ENCODE data around the gene PFAS. TPM values are rescaled to one million over a fixed set of nuclear protein-coding genes. Genes with fewer than 3 reads are reported as not detected.

PFAS gene
- total RNA-seq, 1 experiment from 2014 or later = 66.8 TPM

DNA sequence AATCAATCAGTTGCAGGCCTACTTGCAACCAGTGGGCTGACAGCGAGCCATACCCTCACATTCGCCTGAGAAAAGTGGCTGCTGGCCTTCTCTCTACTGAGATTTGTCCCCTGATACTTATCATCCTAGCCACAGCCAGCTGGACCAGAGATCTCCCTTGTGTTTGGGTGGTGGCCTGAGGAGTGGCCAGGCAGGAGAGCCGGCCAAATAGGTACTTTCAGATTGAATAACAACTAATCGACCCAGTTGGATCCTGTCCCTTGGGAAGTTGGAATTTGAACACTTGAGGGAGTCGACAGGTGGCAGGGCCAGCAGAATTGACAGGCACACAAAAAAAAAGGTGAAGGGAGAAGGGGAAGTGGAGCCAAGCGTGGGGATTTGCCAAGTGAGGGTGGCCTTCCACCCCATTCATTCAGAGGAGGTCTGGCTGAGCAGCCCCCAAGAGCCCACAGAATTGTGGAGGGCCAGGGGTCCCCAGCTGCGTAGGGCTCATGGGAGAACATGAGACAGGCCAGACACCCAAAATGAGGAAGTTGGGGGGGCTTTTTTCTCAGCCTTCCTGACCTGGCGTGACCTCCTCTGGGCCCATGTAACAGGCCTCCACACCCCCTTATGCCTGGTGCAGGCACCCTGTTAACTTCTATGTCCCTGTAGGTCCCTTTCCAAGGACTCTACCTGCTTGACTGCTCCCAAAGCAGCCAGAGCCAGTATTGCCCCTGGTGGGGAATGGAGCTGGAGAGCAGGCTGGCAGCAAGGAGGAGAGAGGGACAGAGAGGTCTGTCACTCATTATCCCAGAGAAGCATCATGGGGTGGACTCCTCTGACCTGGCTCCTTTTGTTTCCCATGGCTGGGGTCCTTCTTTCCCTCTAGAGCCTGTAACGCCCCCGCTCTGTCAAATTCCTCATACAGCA, 36.4 kb downstream of the PFAS start:
- no TSS peak for BruUV-seq (replicated peaks)
- TF ChIP-seq, protein P1, sequence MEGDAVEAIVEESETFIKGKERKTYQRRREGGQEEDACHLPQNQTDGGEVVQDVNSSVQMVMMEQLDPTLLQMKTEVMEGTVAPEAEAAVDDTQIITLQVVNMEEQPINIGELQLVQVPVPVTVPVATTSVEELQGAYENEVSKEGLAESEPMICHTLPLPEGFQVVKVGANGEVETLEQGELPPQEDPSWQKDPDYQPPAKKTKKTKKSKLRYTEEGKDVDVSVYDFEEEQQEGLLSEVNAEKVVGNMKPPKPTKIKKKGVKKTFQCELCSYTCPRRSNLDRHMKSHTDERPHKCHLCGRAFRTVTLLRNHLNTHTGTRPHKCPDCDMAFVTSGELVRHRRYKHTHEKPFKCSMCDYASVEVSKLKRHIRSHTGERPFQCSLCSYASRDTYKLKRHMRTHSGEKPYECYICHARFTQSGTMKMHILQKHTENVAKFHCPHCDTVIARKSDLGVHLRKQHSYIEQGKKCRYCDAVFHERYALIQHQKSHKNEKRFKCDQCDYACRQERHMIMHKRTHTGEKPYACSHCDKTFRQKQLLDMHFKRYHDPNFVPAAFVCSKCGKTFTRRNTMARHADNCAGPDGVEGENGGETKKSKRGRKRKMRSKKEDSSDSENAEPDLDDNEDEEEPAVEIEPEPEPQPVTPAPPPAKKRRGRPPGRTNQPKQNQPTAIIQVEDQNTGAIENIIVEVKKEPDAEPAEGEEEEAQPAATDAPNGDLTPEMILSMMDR (IDR thresholded peaks at IDR 0.05; ENCODE audit: unreplicated experiment) = no peak
- no peaks in the 10 kb centered on the region for H3K27me3 Mint-ChIP-seq (ENCODE audit: unreplicated experiment)
- no peaks in the 10 kb centered on the region for H3K9me3 Mint-ChIP-seq (ENCODE audit: low read depth, unreplicated experiment)
- H3K36me3 Mint-ChIP-seq (ENCODE audit: insufficient read depth, unreplicated experiment) = peaks cover 22% of the 10 kb centered on the region
- DNase-seq = no peak
- no peaks in the 10 kb centered on the region for H3K4me1 Mint-ChIP-seq (ENCODE audit: low read depth, unreplicated experiment)
- CTCF ChIA-PET = no interaction called here
- no peak overlapping the region for H3K27ac Mint-ChIP-seq (ENCODE audit: unreplicated experiment)
- H3K4me3 Mint-ChIP-seq (ENCODE audit: low read depth, unreplicated experiment) = no peak overlapping the region
- intact Hi-C loops (cut with micrococcal nuclease; ENCODE audit: unreplicated experiment) = loop anchor here (5.0 kb wide), 1 partner anchor 38 kb away; the partner anchor contains the start of genes CTC1 and PFAS

DNA sequence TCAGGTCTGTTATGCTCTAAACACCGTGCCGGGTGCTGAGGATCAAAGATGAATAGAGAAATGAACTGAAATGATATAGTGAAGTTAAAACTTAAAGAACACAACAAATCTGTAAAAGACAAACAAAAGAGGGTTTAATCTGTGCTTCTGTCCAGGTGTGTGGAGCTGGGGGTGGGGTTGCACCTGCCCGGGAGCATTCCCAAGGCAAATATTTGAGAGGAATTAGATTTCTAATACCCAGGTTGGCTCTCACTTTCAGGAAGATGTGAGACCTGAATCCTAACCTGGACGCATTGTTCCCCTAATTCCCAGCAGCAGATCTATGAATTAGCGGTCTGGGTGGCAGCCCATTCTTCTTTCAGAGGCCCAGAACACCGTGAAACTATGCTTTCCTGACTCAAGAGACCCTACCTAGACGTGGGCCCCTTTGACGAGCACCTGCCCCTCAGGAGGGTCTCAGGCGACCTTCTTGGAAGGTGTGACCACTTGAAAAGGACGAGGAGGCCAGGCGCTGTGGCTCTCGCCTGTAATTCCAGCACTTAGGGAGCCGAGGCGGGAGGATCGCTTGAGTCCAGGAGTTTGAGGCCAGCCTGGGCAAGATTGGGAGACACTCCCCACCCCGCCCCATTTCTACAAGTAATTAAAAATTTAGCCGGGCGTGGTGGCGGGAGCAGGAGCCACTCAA, 38.7 kb downstream of the PFAS start:
- Mint-ChIP-seq H3K4me3 (ENCODE audit: low read depth, unreplicated experiment) (peak overlapping the region; percentile 84), H3K27me3 (ENCODE audit: unreplicated experiment) (no peaks in the 10 kb centered on the region), H3K36me3 (ENCODE audit: insufficient read depth, unreplicated experiment) (peaks cover 22% of the 10 kb centered on the region), H3K27ac (ENCODE audit: unreplicated experiment) (peak overlapping the region; percentile 58), H3K4me1 (ENCODE audit: low read depth, unreplicated experiment) (peaks cover 3% of the 10 kb centered on the region), H3K9me3 (ENCODE audit: low read depth, unreplicated experiment) (no peaks in the 10 kb centered on the region)
- TF ChIP-seq, protein P1 (IDR thresholded peaks at IDR 0.05; ENCODE audit: unreplicated experiment) = no peak
- BruUV-seq (replicated peaks) = TSS peak; percentile 19
- CTCF ChIA-PET = no interaction called here
- intact Hi-C loops (cut with micrococcal nuclease; ENCODE audit: unreplicated experiment) = loop anchor here (5.0 kb wide), 1 partner anchor 40 kb away; the partner anchor contains the start of genes CTC1 and PFAS
- DNase-seq = peak; percentile 15

DNA sequence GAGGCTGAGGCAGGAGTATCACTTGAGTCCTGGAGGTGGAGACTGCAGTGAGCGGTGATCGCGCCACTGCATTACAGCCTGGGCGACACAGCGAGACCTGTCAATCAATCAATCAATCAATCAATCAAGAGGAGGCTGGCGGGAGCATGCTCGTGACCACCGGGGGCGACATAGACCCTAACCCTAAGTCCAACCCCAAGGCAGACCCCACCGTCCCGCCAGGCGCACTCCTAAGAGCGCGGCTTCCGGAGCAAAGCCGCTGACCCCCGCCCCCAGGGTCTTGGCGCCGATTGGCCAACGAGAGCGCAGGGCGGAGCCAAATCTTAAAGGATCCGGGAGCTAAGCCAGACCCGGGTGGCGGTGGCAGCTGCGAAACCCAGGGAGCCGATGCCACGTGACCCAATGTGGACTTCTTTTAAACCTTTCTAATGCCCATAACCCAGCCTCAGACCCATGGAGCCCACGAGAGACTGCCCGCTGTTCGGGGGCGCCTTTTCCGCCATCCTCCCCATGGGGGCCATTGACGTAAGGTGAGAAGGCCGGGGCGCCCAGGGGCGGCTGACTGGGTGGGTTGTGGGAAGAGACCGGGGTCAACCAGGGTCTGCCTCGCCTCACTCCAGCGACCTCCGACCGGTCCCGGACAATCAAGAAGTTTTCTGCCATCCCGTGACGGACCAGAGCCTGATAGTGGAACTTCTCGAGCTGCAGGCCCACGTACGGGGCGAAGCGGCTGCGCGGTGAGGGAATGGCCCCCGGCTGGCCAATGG, 39.4 kb downstream of the PFAS start, which contains the start of gene RANGRF:
RANGRF (plus strand) TSS at position 335 of the 767 bp plus-strand sequence; CDS start at position 454, 119 bp downstream.
- Mint-ChIP-seq H3K36me3 (ENCODE audit: insufficient read depth, unreplicated experiment) (peaks cover 22% of the 10 kb centered on the region), H3K27ac (ENCODE audit: unreplicated experiment) (peak within 1 kb of the TSS; percentile 58), H3K9me3 (ENCODE audit: low read depth, unreplicated experiment) (no peaks in the 10 kb centered on the region), H3K4me1 (ENCODE audit: low read depth, unreplicated experiment) (peaks cover 10% of the 10 kb centered on the region), H3K27me3 (ENCODE audit: unreplicated experiment) (no peaks in the 10 kb centered on the region), H3K4me3 (ENCODE audit: low read depth, unreplicated experiment) (peak within 1 kb of the TSS; percentile 84)
- intact Hi-C loops (cut with micrococcal nuclease; ENCODE audit: unreplicated experiment) = loop anchor here (5.0 kb wide), 1 partner anchor 41 kb away; the partner anchor contains the start of genes CTC1 and PFAS
- TF ChIP-seq, protein P1 (IDR thresholded peaks at IDR 0.05; ENCODE audit: unreplicated experiment) = no peak
- BruUV-seq (replicated peaks) = no TSS peak
- DNase-seq = peak; percentile 81
- CTCF ChIA-PET = interaction anchor here (0.6 kb wide), 2 partner anchors 214 to 966 kb away, joined by 3 read pairs; no protein-coding TSS in a partner anchor

DNA sequence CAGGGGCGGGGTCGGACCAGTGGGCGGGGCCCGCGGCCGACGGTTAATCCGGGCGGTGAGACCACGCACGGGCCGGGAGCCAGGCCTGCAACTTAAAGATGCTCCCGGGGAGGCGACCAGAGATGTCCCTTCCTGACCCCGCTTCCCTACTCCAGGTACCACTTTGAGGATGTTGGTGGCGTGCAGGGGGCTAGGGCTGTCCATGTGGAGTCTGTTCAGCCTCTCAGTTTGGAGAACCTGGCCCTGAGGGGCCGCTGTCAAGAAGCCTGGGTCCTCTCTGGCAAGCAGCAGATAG, 40.0 kb downstream of the PFAS start:
- DNase-seq = no peak
- no peaks in the 10 kb centered on the region for H3K27me3 Mint-ChIP-seq (ENCODE audit: unreplicated experiment)
- H3K27ac Mint-ChIP-seq (ENCODE audit: unreplicated experiment) = no peak overlapping the region
- TF ChIP-seq, protein P1 (IDR thresholded peaks at IDR 0.05; ENCODE audit: unreplicated experiment) = no peak
- CTCF ChIA-PET = interaction anchor here (0.6 kb wide), 1 partner anchor 966 kb away, joined by 3 read pairs; no protein-coding TSS in a partner anchor
- H3K4me1 Mint-ChIP-seq (ENCODE audit: low read depth, unreplicated experiment) = peaks cover 11% of the 10 kb centered on the region
- H3K36me3 Mint-ChIP-seq (ENCODE audit: insufficient read depth, unreplicated experiment) = peaks cover 22% of the 10 kb centered on the region
- H3K4me3 Mint-ChIP-seq (ENCODE audit: low read depth, unreplicated experiment) = peak overlapping the region; percentile 84
- no peaks in the 10 kb centered on the region for H3K9me3 Mint-ChIP-seq (ENCODE audit: low read depth, unreplicated experiment)
- intact Hi-C loops (cut with micrococcal nuclease; ENCODE audit: unreplicated experiment) = loop anchor here (5.0 kb wide), 1 partner anchor 42 kb away; the partner anchor contains the start of genes CTC1 and PFAS
- no TSS peak for BruUV-seq (replicated peaks)

Measured in Calu3 (cell line).